ENCODE results near the gene ZNF638. TPM values are rescaled to one million over a fixed set of nuclear protein-coding genes. Genes with fewer than 3 reads are reported as not detected.
"Not testable (repeated sequence)": the region's sequence is repeated elsewhere in the genome, so short reads cannot be mapped to it uniquely, and the experiment has no call there.

The ZNF638 gene
- total RNA-seq, 1 donor from 2014 or later: 97.1 TPM

- Histone ChIP-seq H3K27ac (replicated peaks) (no peak overlapping the region), H3K4me1 (peaks cover 4% of the 10 kb centered on the region), H3K27me3 (ENCODE audit: low read depth) (no peaks in the 10 kb centered on the region), H3K9me3 (replicated peaks) (no peaks in the 10 kb centered on the region), H3K4me3 (no peak overlapping the region), H3K36me3 (peaks cover 80% of the 10 kb centered on the region)
- intact Hi-C loops (cut with micrococcal nuclease): no loop called here
- no peak for TF ChIP-seq CTCF (IDR thresholded peaks at IDR 0.05; ENCODE audit: borderline replicate concordance)
- DNase-seq: no peak
Measured at GRCh38 chr2:71393216-71393615, 61.6 kb downstream of the ZNF638 start.

GRCh38 chr2:71395471-71395870 is 63.9 kb downstream of the ZNF638 start:
- intact Hi-C loops (cut with micrococcal nuclease): no loop called here
- no peaks in the 10 kb centered on the region for H3K9me3 ChIP-seq (replicated peaks)
- peaks cover 81% of the 10 kb centered on the region for H3K36me3 ChIP-seq
- H3K27ac ChIP-seq (replicated peaks): no peak overlapping the region
- no peak overlapping the region for H3K4me3 ChIP-seq
- peaks cover 4% of the 10 kb centered on the region for H3K4me1 ChIP-seq
- no peak for DNase-seq
- no peak for TF ChIP-seq CTCF (IDR thresholded peaks at IDR 0.05; ENCODE audit: borderline replicate concordance)
- no peaks in the 10 kb centered on the region for H3K27me3 ChIP-seq (ENCODE audit: low read depth)

DNA sequence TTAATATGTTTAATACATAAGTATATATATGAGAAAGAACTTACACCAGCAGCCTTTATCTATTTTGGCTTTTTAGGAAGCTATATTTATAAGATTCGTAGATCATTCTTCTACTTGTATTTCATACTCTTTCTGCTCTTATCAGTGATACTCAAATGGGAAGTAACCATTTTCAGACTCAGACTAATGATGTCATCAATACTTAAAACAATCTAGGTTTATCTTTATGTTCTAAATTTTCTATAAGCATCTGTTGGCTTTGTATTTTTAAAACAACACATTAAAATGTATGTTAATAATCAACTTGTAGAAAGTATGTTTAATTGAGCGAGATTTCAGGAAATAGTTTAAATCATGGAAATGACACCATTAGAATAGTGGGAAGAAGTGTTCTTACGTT is 70.8 kb downstream of the ZNF638 start:
- peaks cover 97% of the 10 kb centered on the region for H3K36me3 ChIP-seq
- intact Hi-C loops (cut with micrococcal nuclease): no loop called here
- no peak for TF ChIP-seq CTCF (IDR thresholded peaks at IDR 0.05; ENCODE audit: borderline replicate concordance)

GRCh38 chr2:71409611-71410010 is 78.0 kb downstream of the ZNF638 start:
- Histone ChIP-seq H3K36me3 (peaks cover 60% of the 10 kb centered on the region), H3K4me3 (no peak overlapping the region), H3K27me3 (ENCODE audit: low read depth) (no peaks in the 10 kb centered on the region), H3K9me3 (replicated peaks) (no peaks in the 10 kb centered on the region), H3K4me1 (no peaks in the 10 kb centered on the region), H3K27ac (replicated peaks) (no peak overlapping the region)
- no peak for TF ChIP-seq CTCF (IDR thresholded peaks at IDR 0.05; ENCODE audit: borderline replicate concordance)
- DNase-seq: no peak
- intact Hi-C loops (cut with micrococcal nuclease): no loop called here

More for the DNA sequence above, 70.8 kb downstream of the ZNF638 start:
- no peak overlapping the region for H3K4me3 ChIP-seq
- H3K4me1 ChIP-seq: no peaks in the 10 kb centered on the region
- H3K27me3 ChIP-seq (ENCODE audit: low read depth): no peaks in the 10 kb centered on the region
- no peak overlapping the region for H3K27ac ChIP-seq (replicated peaks)
- no peak for DNase-seq
- H3K9me3 ChIP-seq (replicated peaks): no peaks in the 10 kb centered on the region

GRCh38 chr2:71410696-71411095 is 79.1 kb downstream of the ZNF638 start:
- H3K27ac ChIP-seq (replicated peaks): peak overlapping the region; percentile 27
- H3K36me3 ChIP-seq: peaks cover 49% of the 10 kb centered on the region

DNA sequence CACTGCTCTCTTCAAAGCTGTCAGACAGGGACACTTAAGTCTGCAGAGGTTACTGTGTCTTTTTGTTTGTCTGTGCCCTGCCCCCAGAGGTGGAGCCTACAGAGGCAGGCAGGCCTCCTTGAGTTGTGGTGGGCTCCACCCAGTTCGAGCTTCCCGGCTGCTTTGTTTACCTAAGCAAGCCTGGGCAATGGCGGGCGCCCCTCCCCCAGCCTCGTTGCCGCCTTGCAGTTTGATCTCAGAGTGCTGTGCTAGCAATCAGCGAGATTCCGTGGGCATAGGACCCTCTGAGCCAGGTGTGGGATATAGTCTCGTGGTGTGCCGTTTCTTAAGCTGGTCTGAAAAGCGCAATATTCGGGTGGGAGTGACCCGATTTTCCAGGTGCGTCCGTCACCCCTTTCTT is 85.3 kb downstream of the ZNF638 start:
- H3K36me3 ChIP-seq; DNase-seq; H3K9me3 ChIP-seq (replicated peaks); H3K27me3 ChIP-seq (ENCODE audit: low read depth); H3K27ac ChIP-seq (replicated peaks); intact Hi-C loops (cut with micrococcal nuclease): not testable (repeated sequence)
- Histone ChIP-seq H3K4me1 (peaks cover 15% of the 10 kb centered on the region), H3K4me3 (peak overlapping the region; percentile 52)

More at GRCh38 chr2:71410696-71411095, 79.1 kb downstream of the ZNF638 start:
- no peak for TF ChIP-seq CTCF (IDR thresholded peaks at IDR 0.05; ENCODE audit: borderline replicate concordance)
- DNase-seq: no peak
- H3K4me3 ChIP-seq: no peak overlapping the region
- no peaks in the 10 kb centered on the region for H3K9me3 ChIP-seq (replicated peaks)
- intact Hi-C loops (cut with micrococcal nuclease): no loop called here
- no peaks in the 10 kb centered on the region for H3K4me1 ChIP-seq
- H3K27me3 ChIP-seq (ENCODE audit: low read depth): no peaks in the 10 kb centered on the region

Data from left ventricle myocardium inferior (tissue), 1 donor.